Stimulated activated CD4-positive, alpha-beta T cell treated with anti-CD3 and anti-CD28 coated beads, Interleukin-4, amount 100 ng/mL, for 4 hours (primary cell): ENCODE data around the gene PHACTR4.
"Not testable (repeated sequence)": the region's sequence is repeated elsewhere in the genome, so short reads cannot be mapped to it uniquely, and the experiment has no call there.

Source experiments
- DNase-seq, 2 experiments: peaks; one replicate each; pipeline ENCODE4 v3.0.0-alpha.2; 2020

Gene PHACTR4

GRCh38 chr1:28373450-28373849, 3.9 kb downstream of the PHACTR4 start:
- DNase-seq, result not testable (repeated sequence)

- DNase-seq, result no peak
Measured at GRCh38 chr1:28374297-28374696, 4.8 kb downstream of the PHACTR4 start.

GRCh38 chr1:28375598-28375997, 6.1 kb downstream of the PHACTR4 start:
- DNase-seq, result not testable (repeated sequence)

- DNase-seq, result not testable (repeated sequence)
Measured at GRCh38 chr1:28376195-28376594, 6.7 kb downstream of the PHACTR4 start.

- DNase-seq, result no peak
Measured at GRCh38 chr1:28378906-28379305, 9.4 kb downstream of the PHACTR4 start.

- DNase-seq, result no peak
Measured at GRCh38 chr1:28380394-28380793, 10.9 kb downstream of the PHACTR4 start.

- DNase-seq, result not testable (repeated sequence)
Measured at GRCh38 chr1:28383785-28384184, 14.2 kb downstream of the PHACTR4 start.

GRCh38 chr1:28392027-28392652, 22.6 kb downstream of the PHACTR4 start:
- DNase-seq, result no peak

GRCh38 chr1:28394136-28394535, 24.6 kb downstream of the PHACTR4 start:
- no peak for DNase-seq

- no peak for DNase-seq
Measured at GRCh38 chr1:28395181-28395580, 25.6 kb downstream of the PHACTR4 start.

GRCh38 chr1:28401760-28402159, 32.2 kb downstream of the PHACTR4 start:
- DNase-seq, result no peak

- no peak for DNase-seq
Measured at GRCh38 chr1:28409090-28409489, 39.5 kb downstream of the PHACTR4 start.

GRCh38 chr1:28411656-28412055, 42.1 kb downstream of the PHACTR4 start:
- no peak for DNase-seq

GRCh38 chr1:28412731-28413130, 43.2 kb downstream of the PHACTR4 start:
- DNase-seq, result no peak

GRCh38 chr1:28416509-28417194, 47.1 kb downstream of the PHACTR4 start:
- DNase-seq, result no peak

- DNase-seq, result no peak
Measured at GRCh38 chr1:28417441-28417922, 47.9 kb downstream of the PHACTR4 start.

GRCh38 chr1:28417926-28418637, 48.5 kb downstream of the PHACTR4 start:
- DNase-seq, result no peak

- no peak for DNase-seq
Measured at GRCh38 chr1:28421744-28422143, 52.2 kb downstream of the PHACTR4 start.

GRCh38 chr1:28426831-28427230, 57.3 kb downstream of the PHACTR4 start:
- no peak for DNase-seq

- DNase-seq, result no peak
Measured at GRCh38 chr1:28428012-28428411, 58.5 kb downstream of the PHACTR4 start.

- DNase-seq, result no peak
Measured at GRCh38 chr1:28428990-28429520, 59.5 kb downstream of the PHACTR4 start.

- DNase-seq, result no peak
Measured at GRCh38 chr1:28436211-28436769, 66.8 kb downstream of the PHACTR4 start.

GRCh38 chr1:28437264-28437923, 67.9 kb downstream of the PHACTR4 start:
- no peak for DNase-seq
